Spinal cord (tissue), 10 donors: Measurements from ENCODE around the gene DPEP3. TPM values are rescaled to one million over a fixed set of nuclear protein-coding genes. Genes with fewer than 3 reads are reported as not detected.

Experiments
- DNase-seq, 6 donors: peaks; one replicate each; pipeline versions ENCODE4 v3.0.0 to v3.0.0-alpha.2; 2013 to 2015; ENCODE audit warnings: low spot score in 6 of 6, low read depth in 4 of 6
- H3K27ac ChIP-seq: one replicate; pipeline ENCODE4 v1.5.1; 2013; ENCODE audit warnings: low read depth, low read length, control low read depth
- H3K27me3 ChIP-seq: one replicate; pipeline ENCODE4 v1.6.1; 2013; ENCODE audit warnings: low read length; ENCODE audit not compliant: control insufficient read depth, insufficient read depth
- H3K36me3 ChIP-seq: one replicate; pipeline ENCODE4 v1.6.1; 2013; ENCODE audit warnings: low read length; ENCODE audit not compliant: control insufficient read depth, insufficient read depth
- H3K4me1 ChIP-seq: one replicate; pipeline ENCODE4 v1.6.1; 2013; ENCODE audit warnings: low read length; ENCODE audit not compliant: control insufficient read depth, insufficient read depth
- H3K4me3 ChIP-seq: one replicate; pipeline ENCODE4 v1.5.1; 2013; ENCODE audit warnings: low read depth, low read length, control low read depth
- H3K9me3 ChIP-seq: one replicate; pipeline ENCODE4 v1.6.1; 2013; ENCODE audit warnings: low read length; ENCODE audit not compliant: control insufficient read depth, insufficient read depth
- WGBS: methylation state at CpG from one replicate; pipeline ENCODE4 v1.1.5; 2013; ENCODE audit warnings: missing lambda C conversion rate; ENCODE audit not compliant: insufficient coverage; 5-methylcytosine and 5-hydroxymethylcytosine counted together
- polyA plus RNA-seq, 2 donors: library from polyadenylated mRNA; unstranded; fragments of 120-200 nt; gene quantifications; one replicate each; pipeline ENCODE4 v1.2.1, GENCODE V29; 2013; ENCODE audit not compliant: insufficient read length in 2 of 2
- total RNA-seq, 2 donors: library from RNA; depleted of rRNA in 1 of 2; stranded (reverse); fragments of 120-200 nt in 1 of 2; fragments of >200 nt in 1 of 2; gene quantifications; one replicate each; pipeline versions ENCODE4 v1.2.3 to v1.2.4, GENCODE V29; 2013 to 2014
- donor health status: healthy.

DPEP3 gene
- total and polyA plus RNA-seq, 4 donors = 0.11 to 0.22 (median 0.12) TPM; not detected in 1

DNA sequence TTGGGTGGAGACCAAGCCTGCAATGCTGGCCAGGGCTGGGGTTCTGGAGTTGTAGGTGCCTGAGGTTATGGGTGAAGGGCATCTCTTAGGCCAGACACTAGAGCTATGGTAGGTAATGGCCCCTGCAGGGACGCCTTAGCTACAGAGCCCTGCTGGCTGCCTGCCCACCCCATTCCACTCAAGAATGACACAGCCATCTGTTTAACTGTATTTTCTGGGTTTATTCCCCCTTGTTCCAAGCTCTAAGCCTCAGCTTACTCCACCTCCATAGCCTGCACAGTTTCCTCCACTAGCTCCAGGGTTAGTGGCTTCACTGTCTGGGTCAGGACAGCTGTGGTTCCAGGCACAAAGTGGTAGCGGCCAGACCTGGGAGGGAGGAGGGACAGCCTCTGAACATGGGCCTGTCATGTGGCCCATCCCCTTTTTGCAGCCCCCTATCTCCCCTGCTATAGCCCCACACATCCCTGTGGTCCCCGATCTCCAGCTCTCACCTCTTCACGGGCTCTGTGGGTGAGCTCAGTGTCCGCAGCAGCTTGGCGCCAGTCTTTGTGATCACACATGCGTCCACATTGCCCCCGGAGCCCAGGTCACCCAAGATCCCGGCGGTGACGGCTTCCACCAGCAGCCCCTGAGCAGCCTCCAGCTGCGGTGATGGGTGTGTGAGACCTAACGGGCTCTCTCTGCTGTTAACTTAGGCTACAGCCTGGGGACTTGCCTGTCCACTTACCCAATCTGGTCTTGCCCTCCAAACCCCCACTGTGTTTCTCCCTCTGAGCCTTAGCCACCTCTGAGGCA, 45.8 kb downstream of the DPEP3 start:
- H3K27me3 ChIP-seq = no peaks in the 10 kb centered on the region
- 39% methylated on average over 13 of the region's 13 CpGs for WGBS
- peaks cover 54% of the 10 kb centered on the region for H3K36me3 ChIP-seq
- DNase-seq = peak in 1 of 6 donors; percentile 9
- peak overlapping the region; percentile 97 for H3K4me3 ChIP-seq
- H3K27ac ChIP-seq = peak overlapping the region; percentile 53
- peaks cover 32% of the 10 kb centered on the region for H3K4me1 ChIP-seq
- H3K9me3 ChIP-seq = no peaks in the 10 kb centered on the region

DNA sequence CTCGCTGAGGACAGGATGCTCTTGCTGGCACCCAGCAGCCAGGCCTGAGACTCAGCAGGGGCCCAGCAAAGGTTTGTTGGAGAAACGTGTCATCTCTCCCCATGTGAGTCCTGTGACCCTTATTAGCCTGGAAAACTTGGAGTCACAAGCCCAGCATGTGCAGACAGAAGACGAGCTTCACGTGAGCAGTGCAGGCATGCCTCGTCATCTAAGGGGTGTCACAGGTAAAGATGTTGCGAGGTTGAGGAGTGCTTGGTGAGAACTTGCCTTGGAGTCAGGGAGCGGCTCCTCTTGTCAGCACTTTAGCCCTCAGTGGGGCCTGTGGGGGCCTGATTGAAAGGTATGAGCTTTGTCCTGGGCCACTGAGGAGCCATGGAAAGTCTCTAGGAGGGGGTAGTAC, 46.5 kb downstream of the DPEP3 start:
- Histone ChIP-seq H3K36me3 (peaks cover 54% of the 10 kb centered on the region), H3K27me3 (no peaks in the 10 kb centered on the region), H3K4me3 (no peak overlapping the region), H3K9me3 (no peaks in the 10 kb centered on the region), H3K27ac (no peak overlapping the region), H3K4me1 (peaks cover 32% of the 10 kb centered on the region)
- DNase-seq = no peak
- WGBS = 88% methylated on average over 7 of the region's 7 CpGs

DNA sequence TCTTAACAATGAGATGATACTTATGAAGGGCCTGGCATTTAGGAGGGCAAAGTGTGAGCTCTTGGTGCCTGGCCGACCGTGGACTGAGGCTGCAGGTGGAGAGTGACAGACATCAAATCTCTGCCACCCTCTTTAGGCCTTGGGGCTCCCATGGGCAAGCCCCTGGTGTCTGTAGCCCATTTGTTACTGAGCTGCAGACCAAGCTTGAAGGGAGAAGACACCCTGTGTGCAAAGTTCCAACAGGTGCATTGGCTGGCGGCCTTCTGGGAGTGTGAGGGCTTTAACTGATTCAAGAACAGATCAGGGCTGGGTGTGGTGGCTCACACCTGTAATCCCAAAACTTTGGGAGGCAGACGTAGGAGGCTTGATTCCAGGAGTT, 47.8 kb downstream of the DPEP3 start:
- Histone ChIP-seq H3K4me1 (peaks cover 39% of the 10 kb centered on the region), H3K4me3 (no peak overlapping the region), H3K27ac (no peak overlapping the region), H3K27me3 (no peaks in the 10 kb centered on the region), H3K36me3 (peaks cover 64% of the 10 kb centered on the region), H3K9me3 (no peaks in the 10 kb centered on the region)
- DNase-seq = no peak
- 96% methylated on average over 3 of the region's 4 CpGs for WGBS

DNA sequence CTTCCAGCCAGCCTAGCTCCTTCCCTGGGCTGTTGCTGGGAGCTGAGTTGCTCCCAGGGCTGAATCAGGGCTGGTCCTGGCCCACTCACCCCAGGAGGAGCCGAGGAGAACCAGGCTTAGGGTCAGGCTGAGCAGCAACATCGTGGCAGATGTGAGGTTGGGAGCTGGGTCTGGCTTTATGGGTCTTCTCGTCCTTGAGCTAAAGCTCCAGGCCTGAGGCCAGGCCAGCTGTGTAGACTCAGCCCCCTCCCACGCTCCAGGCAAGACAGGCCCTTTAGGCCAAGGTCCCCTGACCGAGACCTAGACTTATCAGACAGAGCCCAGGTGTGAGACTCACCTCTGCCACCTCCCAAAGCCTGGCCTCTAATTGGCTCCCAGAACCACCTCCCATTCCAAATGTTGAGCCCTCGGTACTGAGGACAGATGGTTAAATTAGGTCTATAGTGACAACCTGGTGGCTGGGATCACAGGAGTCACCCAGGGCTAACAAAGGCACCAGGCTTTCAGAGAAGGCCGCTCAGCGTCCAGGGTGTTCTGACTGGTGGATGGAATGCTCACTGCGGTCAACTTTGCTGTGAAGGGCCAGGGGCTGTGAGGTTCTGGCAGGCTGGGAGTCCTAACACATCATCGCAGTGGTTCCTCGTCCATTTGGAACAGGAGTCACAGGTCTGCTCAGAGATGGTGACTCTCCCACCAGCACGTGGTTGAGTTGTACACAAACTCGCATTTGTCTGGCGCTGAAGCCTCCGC, 48.4 kb downstream of the DPEP3 start, which contains the start of gene CTRL:
CTRL (minus strand) TSS at position 151 of the 750 bp plus-strand sequence; CDS start at position 141, 10 bp downstream.
- 89% methylated on average over 15 of the region's 15 CpGs for whole genome bisulfite sequencing
- Histone ChIP-seq H3K36me3 (peaks cover 70% of the 10 kb centered on the region), H3K9me3 (no peaks in the 10 kb centered on the region), H3K4me1 (peaks cover 38% of the 10 kb centered on the region), H3K4me3 (no peak within 1 kb of the TSS), H3K27ac (no peak within 1 kb of the TSS), H3K27me3 (no peaks in the 10 kb centered on the region)
- no peak for DNase-seq

DNA sequence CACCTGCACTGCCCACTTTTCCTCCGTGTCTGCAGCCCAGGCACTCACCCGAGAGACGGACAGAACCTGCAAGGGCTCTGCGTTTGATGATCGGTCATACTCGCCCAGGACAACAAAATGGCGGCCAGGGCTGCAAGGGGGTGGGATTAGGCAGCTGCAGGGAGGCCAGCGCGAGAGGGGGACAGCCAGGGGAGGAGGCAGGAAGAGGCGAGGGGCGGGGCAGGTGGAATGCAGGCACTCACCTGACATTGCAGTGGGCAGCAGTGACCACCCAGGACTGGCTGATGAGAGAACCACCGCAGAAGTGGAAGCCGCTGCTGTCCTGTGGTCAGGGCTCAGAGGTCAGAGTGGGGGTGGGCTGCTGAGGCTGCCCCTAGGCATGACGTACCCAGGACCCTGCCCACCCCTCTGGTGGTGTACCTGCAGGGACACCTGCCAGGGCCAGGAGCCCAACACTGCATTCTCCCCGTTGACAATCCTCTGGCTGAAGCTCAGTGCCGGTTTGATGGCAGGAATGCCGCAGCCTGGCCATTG, 49.6 kb downstream of the DPEP3 start:
- WGBS = 94% methylated on average over 17 of the region's 17 CpGs
- H3K4me1 ChIP-seq = peaks cover 43% of the 10 kb centered on the region

DNA sequence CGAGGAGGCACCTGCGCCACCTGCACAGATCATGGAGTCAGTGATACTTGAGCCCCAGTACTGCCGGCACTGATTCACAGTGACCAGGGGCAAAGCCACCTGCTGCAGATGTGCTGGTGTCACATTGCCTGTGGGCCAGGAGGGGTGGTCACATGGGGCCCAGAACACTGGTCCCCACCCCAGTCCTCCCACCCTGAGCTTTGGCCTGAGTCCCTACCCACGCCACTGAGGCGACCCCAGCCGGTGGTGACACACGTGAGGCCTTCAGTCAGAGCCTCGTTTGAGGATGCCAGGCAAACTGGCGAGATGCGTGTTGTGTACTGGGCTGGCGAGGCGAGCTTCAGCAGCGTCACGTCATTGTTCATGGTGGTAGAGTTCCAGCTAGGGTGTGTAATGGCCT, 50.1 kb downstream of the DPEP3 start:
- 94% methylated on average over 14 of the region's 14 CpGs for WGBS
- H3K4me1 ChIP-seq = peaks cover 45% of the 10 kb centered on the region

More for the DNA sequence above, 49.6 kb downstream of the DPEP3 start:
- peaks cover 74% of the 10 kb centered on the region for H3K36me3 ChIP-seq
- no peaks in the 10 kb centered on the region for H3K27me3 ChIP-seq
- H3K27ac ChIP-seq = no peak overlapping the region
- no peak for DNase-seq
- H3K4me3 ChIP-seq = no peak overlapping the region
- no peaks in the 10 kb centered on the region for H3K9me3 ChIP-seq

DNA sequence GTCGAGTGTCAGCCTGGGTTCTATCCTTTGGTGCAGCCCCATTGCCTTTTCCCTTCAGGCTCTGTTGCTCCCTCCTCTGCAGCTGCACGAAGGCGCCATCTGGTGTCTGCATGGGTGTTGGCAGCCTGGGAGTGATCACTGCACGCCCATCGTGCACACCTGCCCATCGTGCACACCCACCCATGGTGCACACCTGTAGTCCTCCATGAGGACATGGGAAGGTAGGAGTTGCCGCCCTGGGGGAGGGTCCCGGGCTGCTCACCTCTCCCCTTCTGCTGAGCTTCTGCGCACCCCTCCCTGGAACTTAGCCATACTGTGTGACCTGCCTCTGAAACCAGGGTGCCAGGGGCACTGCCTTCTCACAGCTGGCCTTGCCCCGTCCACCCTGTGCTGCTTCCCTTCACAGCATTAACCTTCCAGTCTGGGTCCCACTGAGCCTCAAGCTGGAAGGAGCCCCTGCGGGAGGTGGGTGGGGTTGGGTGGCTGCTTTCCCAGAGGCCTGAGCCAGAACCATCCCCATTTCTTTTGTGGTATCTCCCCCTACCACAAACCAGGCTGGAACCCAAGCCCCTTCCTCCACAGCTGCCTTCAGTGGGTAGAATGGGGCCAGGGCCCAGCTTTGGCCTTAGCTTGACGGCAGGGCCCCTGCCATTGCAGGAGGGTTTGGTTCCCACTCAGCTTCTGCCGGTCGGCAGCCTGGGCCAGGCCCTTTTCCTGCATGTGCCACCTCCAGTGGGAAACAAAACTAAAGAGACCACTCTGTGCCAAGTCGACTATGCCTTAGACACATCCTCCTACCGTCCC, 51.5 kb downstream of the DPEP3 start:
- Histone ChIP-seq H3K4me1 (peaks cover 41% of the 10 kb centered on the region), H3K4me3 (no peak overlapping the region), H3K9me3 (no peaks in the 10 kb centered on the region), H3K27me3 (no peaks in the 10 kb centered on the region), H3K27ac (no peak overlapping the region), H3K36me3 (peaks cover 74% of the 10 kb centered on the region)
- 45% methylated on average over 14 of the region's 16 CpGs for WGBS
- DNase-seq = peak in 3 of 6 donors; percentile 43 to 86 (median 81)

More for the DNA sequence above, 50.1 kb downstream of the DPEP3 start:
- H3K4me3 ChIP-seq = no peak overlapping the region
- DNase-seq = no peak
- no peak overlapping the region for H3K27ac ChIP-seq
- no peaks in the 10 kb centered on the region for H3K9me3 ChIP-seq
- H3K27me3 ChIP-seq = no peaks in the 10 kb centered on the region
- peaks cover 74% of the 10 kb centered on the region for H3K36me3 ChIP-seq

GRCh38 chr16:67928147-67928546, 52.2 kb downstream of the DPEP3 start:
- Histone ChIP-seq H3K9me3 (no peaks in the 10 kb centered on the region), H3K27ac (no peak overlapping the region), H3K4me1 (peaks cover 44% of the 10 kb centered on the region), H3K36me3 (peaks cover 76% of the 10 kb centered on the region), H3K27me3 (no peaks in the 10 kb centered on the region), H3K4me3 (no peak overlapping the region)
- WGBS = 83% methylated on average over 4 of the region's 7 CpGs
- DNase-seq = no peak
